IMR-90 (cell line): ENCODE measurements around the gene NFAT5. TPM values are rescaled to one million over a fixed set of nuclear protein-coding genes. Genes with fewer than 3 reads are reported as not detected.
A peak's percentile ranks its signal among the peaks of the same experiment; 100 is the strongest.

Experiments
- ATAC-seq: fragments of 200-7000 bp; cut with Tn5 transposase; 2 replicates; pipeline ENCODE4 v1.9.1; 2020; ENCODE audit warnings: low read depth, mild to moderate bottlenecking, moderate library complexity
- BruUV-seq: library from RNA; stranded (reverse); fragments of 400-500 nt; replicated peaks from 2 replicates; lab custom pipeline; 2021; lab: Mats Ljungman, UMichigan
- CTCF ChIA-PET: fragments of 300-600 bp; formaldehyde crosslinking; extraction: SDS; loops from one replicate; lab custom pipeline; 2021; ENCODE audit warnings: antibody characterized with exemption; lab: Yijun Ruan, JAX
- POLR2A ChIA-PET: fragments of 300-600 bp; sonication (Branson Sonifier 250); formaldehyde crosslinking; loops from one replicate; lab custom pipeline; 2022; ENCODE audit warnings: antibody characterized with exemption; ENCODE audit not compliant: unreplicated experiment; lab: Charles Lee
- DNase-seq: peaks from one replicate; pipeline ENCODE4 v3.0.0; 2013
- H2AFZ ChIP-seq: replicated peaks from 2 replicates; pipeline ENCODE3; 2013; ENCODE audit warnings: low read length, mild to moderate bottlenecking; ENCODE audit not compliant: poor library complexity
- H2AK5ac ChIP-seq: 2 replicates; pipeline ENCODE4 v1.6.1; 2013; ENCODE audit warnings: low read depth, low read length, inconsistent platforms
- H2AK9ac ChIP-seq: replicated peaks from 2 replicates; pipeline ENCODE3; 2013; ENCODE audit warnings: mild to moderate bottlenecking, low read depth, low read length, moderate library complexity; ENCODE audit not compliant: poor library complexity
- H2BK120ac ChIP-seq: 2 replicates; pipeline ENCODE4 v1.6.1; 2013; ENCODE audit warnings: low read depth, low read length, inconsistent platforms
- H2BK15ac ChIP-seq: 3 replicates; pipeline ENCODE4 v1.6.1; 2013; ENCODE audit warnings: low read depth, low read length, inconsistent platforms
- H2BK20ac ChIP-seq: 2 replicates; pipeline ENCODE4 v1.6.1; 2013; ENCODE audit warnings: low read depth, mild to moderate bottlenecking, inconsistent platforms, low read length, moderate library complexity
- H2BK5ac ChIP-seq: 2 replicates; pipeline ENCODE4 v1.6.1; 2013; ENCODE audit warnings: mild to moderate bottlenecking, low read depth, low read length, inconsistent platforms; ENCODE audit not compliant: poor library complexity, severe bottlenecking
- H3K14ac ChIP-seq: replicated peaks from 2 replicates; pipeline ENCODE4 v1.6.1; 2013; ENCODE audit warnings: low read depth, low read length, inconsistent platforms
- H3K18ac ChIP-seq: 2 replicates; pipeline ENCODE4 v1.6.1; 2013; ENCODE audit warnings: low read depth, low read length, control low read depth
- H3K23ac ChIP-seq: 2 replicates; pipeline ENCODE4 v1.6.1; 2013; ENCODE audit warnings: low read depth, low read length, inconsistent platforms
- H3K27ac ChIP-seq: 2 replicates; pipeline ENCODE4 v1.5.1; 2013; ENCODE audit warnings: mild to moderate bottlenecking, control low read depth, low read length; ENCODE audit not compliant: insufficient read depth
- H3K27me3 ChIP-seq: 2 replicates; pipeline ENCODE4 v1.6.1; 2013; ENCODE audit warnings: low read length; ENCODE audit not compliant: control insufficient read depth, insufficient read depth
- H3K36me3 ChIP-seq: 2 replicates; pipeline ENCODE4 v1.6.1; 2013; ENCODE audit warnings: low read length, mixed read lengths; ENCODE audit not compliant: control insufficient read depth, insufficient read depth
- H3K4ac ChIP-seq: 2 replicates; pipeline ENCODE4 v1.6.1; 2013; ENCODE audit warnings: low read depth, low read length, inconsistent platforms
- H3K4me1 ChIP-seq: 2 replicates; pipeline ENCODE4 v1.6.1; 2013; ENCODE audit warnings: low read length, mixed read lengths; ENCODE audit not compliant: control insufficient read depth, insufficient read depth
- H3K4me2 ChIP-seq: 2 replicates; pipeline ENCODE4 v1.6.1; 2013; ENCODE audit warnings: low read depth, mild to moderate bottlenecking, control low read depth, low read length, moderate library complexity
- H3K4me3 ChIP-seq: 2 replicates; pipeline ENCODE4 v1.5.1; 2013; ENCODE audit warnings: low read depth, mild to moderate bottlenecking, control low read depth, low read length, moderate library complexity; ENCODE audit not compliant: insufficient read depth
- H3K56ac ChIP-seq: 2 replicates; pipeline ENCODE4 v1.6.1; 2013; ENCODE audit warnings: low read length, inconsistent platforms; ENCODE audit not compliant: insufficient read depth; ENCODE audit errors: extremely low read depth
- H3K79me1 ChIP-seq, 2 experiments: 2 replicates each; pipeline ENCODE4 v1.6.1; 2013; ENCODE audit warnings: low read length in 2 of 2, inconsistent platforms in 1 of 2, low read depth in 1 of 2
- H3K9ac ChIP-seq: 2 replicates; pipeline ENCODE4 v1.6.1; 2013; ENCODE audit warnings: low read depth, low read length, control low read depth
- H3K9me1 ChIP-seq: 2 replicates; pipeline ENCODE4 v1.6.1; 2013; ENCODE audit warnings: low read length, inconsistent platforms; ENCODE audit not compliant: insufficient read depth
- H3K9me3 ChIP-seq: 2 replicates; pipeline ENCODE4 v1.6.1; 2013; ENCODE audit warnings: low read length; ENCODE audit not compliant: control insufficient read depth, insufficient read depth
- H4K20me1 ChIP-seq: 2 replicates; pipeline ENCODE4 v1.6.1; 2013; ENCODE audit warnings: low read length, inconsistent platforms; ENCODE audit not compliant: insufficient read depth
- H4K5ac ChIP-seq: 2 replicates; pipeline ENCODE4 v1.6.1; 2013; ENCODE audit warnings: mild to moderate bottlenecking, low read depth, low read length, control low read depth
- H4K8ac ChIP-seq, 2 experiments: 2 replicates each; pipeline ENCODE4 v1.6.1; 2013; ENCODE audit warnings: low read depth in 2 of 2, low read length in 2 of 2, control low read depth in 1 of 2, inconsistent platforms in 1 of 2
- H4K91ac ChIP-seq: 2 replicates; pipeline ENCODE4 v1.6.1; 2013; ENCODE audit warnings: low read depth, low read length, inconsistent platforms; ENCODE audit not compliant: insufficient read depth
- CEBPB ChIP-seq: IDR thresholded peaks from 2 replicates; pipeline ENCODE4 v1.6.1; 2012; ENCODE audit warnings: low read depth, low read length, improper control_type of control experiment
- POLR2A ChIP-seq: IDR thresholded peaks from 2 replicates; pipeline ENCODE4 v1.6.1; 2012; ENCODE audit warnings: mild to moderate bottlenecking, low read depth, low read length
- dilution Hi-C: fragments of 300-500 bp; cut with HindIII; formaldehyde crosslinking; loops from one replicate; pipeline ENCODE4 v1.14.3; 2018; ENCODE audit warnings: low sequenced_read_pairs; ENCODE audit not compliant: unreplicated experiment
- in situ Hi-C: fragments of 300-500 bp; cut with MboI; formaldehyde crosslinking; loops from 3 replicates; pipeline ENCODE4 v1.14.3; 2019; ENCODE audit warnings: low sequenced_read_pairs, inconsistent platforms, mixed read lengths
- intact Hi-C: fragments of 100-400 bp; cut with micrococcal nuclease; formaldehyde crosslinking; loops from 2 replicates; pipeline ENCODE4 v1.10.0; 2022
- polyA plus RNA-seq, 3 experiments: library from polyadenylated mRNA; depleted of rRNA; stranded (reverse); fragments of >200 nt; gene quantifications; 2 replicates each; pipeline ENCODE4 v1.2.3, GENCODE V29; 2012; ENCODE audit warnings: low replicate concordance in 1 of 3
- total RNA-seq: library from RNA; depleted of rRNA; stranded (reverse); fragments of >200 nt; gene quantifications from 2 replicates; pipeline ENCODE4 v1.2.3, GENCODE V29; 2012

The NFAT5 gene
- total and polyA plus RNA-seq, 2 of the 4 experiments (the other 2 are of a cell fraction) = 10.9 to 20.1 TPM

DNA sequence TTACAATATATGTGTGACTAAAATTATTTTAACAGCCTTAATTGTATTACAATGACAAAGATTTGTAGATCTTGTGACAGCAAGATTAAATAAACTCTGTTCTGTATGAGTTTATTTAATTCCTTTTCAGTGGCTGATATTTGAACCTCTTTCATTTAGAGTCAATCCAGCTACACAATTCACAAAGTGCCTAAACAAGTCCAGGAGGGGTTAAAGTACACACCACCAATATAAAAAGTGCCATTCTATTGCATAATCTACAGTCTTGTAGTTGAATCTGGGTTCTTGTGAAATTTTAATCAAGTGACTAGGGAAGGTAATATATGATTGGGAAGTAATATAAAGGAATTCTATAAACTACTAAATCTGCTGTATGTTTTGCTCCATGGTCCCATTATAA, 3.9 kb upstream of the NFAT5 start:
- in situ Hi-C loops (no loop called here), intact Hi-C loops (no loop called here), dilution Hi-C loops (no loop called here)
- no peak overlapping the region for H2AK9ac ChIP-seq
- no peak overlapping the region for H3K9ac ChIP-seq
- H3K14ac ChIP-seq = no peak overlapping the region
- no peaks in the 10 kb centered on the region for H3K27me3 ChIP-seq
- no peak overlapping the region for H3K23ac ChIP-seq
- H3K4me1 ChIP-seq = peaks cover 7% of the 10 kb centered on the region
- H3K4me2 ChIP-seq = no peak overlapping the region
- BruUV-seq = no TSS peak
- H3K56ac ChIP-seq = no peak overlapping the region
- no peak overlapping the region for H4K8ac ChIP-seq
- no peaks in the 10 kb centered on the region for H3K36me3 ChIP-seq
- no peak overlapping the region for H2BK15ac ChIP-seq
- ATAC-seq = no peak
- ChIA-PET CTCF (interaction anchor here (0.7 kb wide), 1 partner anchor 36 kb away, joined by 8 read pairs; no protein-coding TSS in a partner anchor), POLR2A (no interaction called here)
- H3K79me1 ChIP-seq = peaks cover 0 to 22% of the 10 kb centered on the region in 2 experiments; a peak in 2 of 4 replicates
- H4K91ac ChIP-seq = no peak overlapping the region
- no peak overlapping the region for H4K5ac ChIP-seq
- H2BK5ac ChIP-seq = no peak overlapping the region
- H2AK5ac ChIP-seq = no peak overlapping the region
- no peaks in the 10 kb centered on the region for H3K9me1 ChIP-seq
- no peak overlapping the region for H3K27ac ChIP-seq
- peaks cover under 1% of the 10 kb centered on the region; the same call in 1 of the 2 replicates for H4K20me1 ChIP-seq
- no peak overlapping the region for H3K4ac ChIP-seq
- no peaks in the 10 kb centered on the region for H3K9me3 ChIP-seq
- DNase-seq = no peak
- TF ChIP-seq CEBPB (peak; percentile 37; the same call in 1 of the 2 replicates), POLR2A (no peak)
- H2BK20ac ChIP-seq = no peak overlapping the region
- no peak overlapping the region for H3K4me3 ChIP-seq
- H2BK120ac ChIP-seq = no peak overlapping the region
- no peak overlapping the region for H3K18ac ChIP-seq
- no peak overlapping the region for H2AFZ ChIP-seq
